ENCODE measurements around the gene ATF7. TPM values are rescaled to one million over a fixed set of nuclear protein-coding genes. Genes with fewer than 3 reads are reported as not detected.

Gene ATF7
- total RNA-seq, 2 experiments from 2014 or later: 13.3 to 14.3 TPM

DNA sequence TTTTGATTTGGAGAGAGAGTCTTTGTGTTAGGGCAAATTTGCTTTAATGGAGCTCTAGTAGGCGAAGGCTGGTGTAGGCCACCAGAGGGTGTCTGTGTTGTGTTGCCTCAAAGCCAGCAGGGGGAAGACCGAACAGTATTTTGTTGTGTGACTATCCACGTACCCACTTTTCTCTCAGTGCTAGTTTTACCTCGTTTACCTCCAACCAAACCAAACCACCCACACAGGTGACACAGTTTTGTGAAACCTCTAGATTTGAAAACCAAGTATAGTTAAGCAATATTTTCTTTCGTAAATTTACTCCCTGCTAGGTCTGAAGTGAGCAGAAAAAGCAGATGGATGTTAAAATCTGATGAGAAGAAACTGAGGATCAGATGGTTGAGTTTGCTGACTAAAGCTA is 82.6 kb downstream of the ATF7 start:
- Mint-ChIP-seq H3K27me3 (no peaks in the 10 kb centered on the region), H3K4me3 (no peak overlapping the region)

DNA sequence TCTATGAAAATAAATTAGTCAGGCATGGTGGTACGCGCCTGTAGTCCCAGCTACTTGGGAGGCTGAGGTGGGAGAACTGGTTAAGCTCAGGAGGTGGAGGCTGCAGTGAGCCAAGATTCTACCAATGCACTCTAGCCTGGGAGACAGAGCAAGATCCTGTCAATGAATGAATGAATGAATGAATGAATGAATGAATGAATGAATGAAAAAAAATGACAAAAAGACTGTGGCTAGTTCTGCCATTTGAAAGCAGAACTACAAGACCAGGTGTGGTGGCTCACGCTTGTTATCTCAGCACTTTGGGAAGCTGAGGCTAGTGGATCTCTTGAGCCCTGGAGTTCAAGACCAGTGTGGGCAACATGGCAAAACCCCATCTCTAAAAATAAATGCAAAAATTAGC is 86.7 kb downstream of the ATF7 start:
- DNase-seq (no peak), ATAC-seq (ENCODE audit: poor library complexity) (no peak)
- Mint-ChIP-seq H3K27me3 (no peaks in the 10 kb centered on the region), H3K36me3 (ENCODE audit: low read depth) (peaks cover 74% of the 10 kb centered on the region), H3K4me1 (ENCODE audit: low read depth) (peaks cover 12% of the 10 kb centered on the region), H3K9me3 (no peaks in the 10 kb centered on the region), H3K4me3 (no peak overlapping the region), H3K27ac (no peak overlapping the region)
- H3K4me3 ChIP-seq (ENCODE audit: low read length): no peak overlapping the region
- no peak overlapping the region for H3K27ac ChIP-seq (ENCODE audit: low read depth in 1 of 2, low read length in 2 of 2)
- ChIA-PET POLR2A (interaction anchor here (0.7 kb wide), 1 partner anchor 209 kb away, joined by 3 read pairs; no protein-coding TSS in a partner anchor), CTCF (interaction anchor here (3.2 kb wide), 1 partner anchor 136 kb away, joined by 10 read pairs; the partner anchor contains the start of gene ATP5MC2)
- peaks cover 55% of the 10 kb centered on the region for H3K36me3 ChIP-seq (ENCODE audit: insufficient read depth, low read length)
- peaks cover 3% of the 10 kb centered on the region for H3K4me1 ChIP-seq (ENCODE audit: insufficient read depth, low read length)
- H3K9me3 ChIP-seq (ENCODE audit: control insufficient read depth in 1 of 2, insufficient read depth in 1 of 2, low read length in 2 of 2): no peaks in the 10 kb centered on the region
- H3K27me3 ChIP-seq (ENCODE audit: control insufficient read depth in 1 of 2, insufficient read depth in 2 of 2, low read length in 2 of 2): no peaks in the 10 kb centered on the region
- TF ChIP-seq CTCF (IDR thresholded peaks at IDR 0.05): no peak
- intact Hi-C loops (cut with DNase I, micrococcal nuclease): no loop called here

More for the DNA sequence above, 82.6 kb downstream of the ATF7 start:
- Histone ChIP-seq H3K4me3 (ENCODE audit: low read length) (no peak overlapping the region), H3K4me1 (ENCODE audit: insufficient read depth, low read length) (peaks cover 3% of the 10 kb centered on the region), H3K27me3 (ENCODE audit: control insufficient read depth in 1 of 2, insufficient read depth in 2 of 2, low read length in 2 of 2) (no peaks in the 10 kb centered on the region), H3K36me3 (ENCODE audit: insufficient read depth, low read length) (peaks cover 33% of the 10 kb centered on the region), H3K9me3 (ENCODE audit: control insufficient read depth in 1 of 2, insufficient read depth in 1 of 2, low read length in 2 of 2) (no peaks in the 10 kb centered on the region), H3K27ac (ENCODE audit: low read depth in 1 of 2, low read length in 2 of 2) (no peak overlapping the region)
- peak overlapping the region; percentile 68 for H3K27ac Mint-ChIP-seq
- intact Hi-C loops (cut with DNase I, micrococcal nuclease): loop anchor here (1.0 to 5.0 kb wide), 3 partner anchors 79 to 204 kb away; partner anchors contain the start of gene ATP5MC2 (in 1 of the 2)
- ChIA-PET CTCF (interaction anchor here (0.6 to 2.3 kb wide), 7 partner anchors 23 to 214 kb away, joined by 3 to 25 read pairs (median 3); partner anchors contain the start of gene ATP5MC2), POLR2A (interaction anchor here (1.0 to 2.4 kb wide), 2 partner anchors 43 to 133 kb away, joined by 4 to 26 read pairs; partner anchors contain the start of genes ATP5MC2 and TARBP2)
- ATAC-seq (ENCODE audit: poor library complexity) (peak; percentile 98), DNase-seq (peak; percentile 12 to 77 (median 40))
- peak; percentile 76 for TF ChIP-seq CTCF (IDR thresholded peaks at IDR 0.05)
- peaks cover 19% of the 10 kb centered on the region for H3K4me1 Mint-ChIP-seq (ENCODE audit: low read depth)
- no peaks in the 10 kb centered on the region for H3K9me3 Mint-ChIP-seq
- H3K36me3 Mint-ChIP-seq (ENCODE audit: low read depth): peaks cover 45% of the 10 kb centered on the region

DNA sequence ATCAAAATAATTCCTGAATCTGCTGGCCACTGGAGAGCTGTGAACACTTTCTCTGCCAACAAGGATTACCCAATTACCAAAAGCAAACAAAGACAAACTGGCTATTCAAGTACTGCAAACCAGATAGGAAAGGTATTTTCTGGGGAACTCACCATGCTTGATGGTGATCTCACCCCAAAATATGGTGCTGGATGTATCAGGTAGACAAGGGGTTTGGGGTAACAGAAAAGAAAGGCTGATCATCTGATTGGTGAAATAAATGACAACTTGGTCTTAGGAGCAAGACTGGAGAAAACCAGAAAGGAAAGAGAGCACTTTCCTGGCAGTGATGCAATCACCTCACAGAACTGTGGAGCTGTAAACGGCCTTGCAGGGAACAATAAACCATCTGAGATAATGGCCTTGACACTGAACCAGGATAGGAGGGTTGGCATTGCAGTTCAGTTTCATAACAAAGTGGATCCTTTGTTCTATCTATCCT is 87.9 kb downstream of the ATF7 start:
- POLR2A ChIA-PET: no interaction called here
- no peak overlapping the region for H3K27ac Mint-ChIP-seq
- H3K4me1 Mint-ChIP-seq (ENCODE audit: low read depth): peaks cover under 1% of the 10 kb centered on the region
- H3K9me3 ChIP-seq (ENCODE audit: control insufficient read depth in 1 of 2, insufficient read depth in 1 of 2, low read length in 2 of 2): no peaks in the 10 kb centered on the region
- no peaks in the 10 kb centered on the region for H3K27me3 Mint-ChIP-seq
- no peak overlapping the region for H3K4me3 Mint-ChIP-seq
- H3K27me3 ChIP-seq (ENCODE audit: control insufficient read depth in 1 of 2, insufficient read depth in 2 of 2, low read length in 2 of 2): no peaks in the 10 kb centered on the region
- CTCF ChIA-PET: no interaction called here
- intact Hi-C loops (cut with DNase I, micrococcal nuclease): no loop called here
- no peak for DNase-seq
- peaks cover 66% of the 10 kb centered on the region for H3K36me3 ChIP-seq (ENCODE audit: insufficient read depth, low read length)
- H3K4me1 ChIP-seq (ENCODE audit: insufficient read depth, low read length): no peaks in the 10 kb centered on the region
- no peak overlapping the region for H3K4me3 ChIP-seq (ENCODE audit: low read length)
- ATAC-seq (ENCODE audit: poor library complexity): no peak
- peaks cover 77% of the 10 kb centered on the region for H3K36me3 Mint-ChIP-seq (ENCODE audit: low read depth)
- H3K9me3 Mint-ChIP-seq: no peaks in the 10 kb centered on the region
- no peak overlapping the region for H3K27ac ChIP-seq (ENCODE audit: low read depth in 1 of 2, low read length in 2 of 2)
- no peak for TF ChIP-seq CTCF (IDR thresholded peaks at IDR 0.05)

All from CD4-positive, alpha-beta T cell (primary cell).